B cell (primary cell): ENCODE measurements around the gene CDRT4. TPM values are rescaled to one million over a fixed set of nuclear protein-coding genes. Genes with fewer than 3 reads are reported as not detected.

ENCODE experiments used
- ATAC-seq: fragments of 200-7000 bp; cut with Tn5 transposase; one replicate; pipeline ENCODE4 v1.10.0; 2021; ENCODE audit warnings: low read depth, mild to moderate bottlenecking, moderate number of reproducible peaks, moderate library complexity
- CTCF ChIA-PET: fragments of 350-600 bp; sonication (Branson Sonifier 250); formaldehyde crosslinking; loops from one replicate; lab custom pipeline; 2021; ENCODE audit warnings: antibody characterized with exemption, inconsistent platforms; lab: Charles Lee
- POLR2A ChIA-PET: fragments of 350-600 bp; sonication (Branson Sonifier 250); formaldehyde crosslinking; loops from one replicate; lab custom pipeline; 2021; ENCODE audit warnings: antibody characterized with exemption; lab: Charles Lee
- DNase-seq: peaks from one replicate; pipeline ENCODE4 v3.0.0; 2013
- H2AFZ ChIP-seq: 2 replicates; pipeline ENCODE4 v1.6.1; 2012; ENCODE audit warnings: mild to moderate bottlenecking, low read depth, low read length; ENCODE audit not compliant: insufficient read depth, poor library complexity, severe bottlenecking
- H3K27ac ChIP-seq, 2 donors: 1 replicate in 1 of 2; 2 replicates in 1 of 2; pipeline ENCODE4 v1.5.1; 2012 to 2013; ENCODE audit warnings: low read length in 2 of 2, mild to moderate bottlenecking in 2 of 2, moderate library complexity in 1 of 2
- H3K27me3 ChIP-seq, 4 experiments: fragments of 200-600 bp in 1 of 4; sonication (generic) in 1 of 4; replicated peaks in 1 of 4; 1 replicate in 2 of 4; 2 replicates in 2 of 4; pipeline versions ENCODE4 v1.6.1 to v1.7.0; 2013 to 2016; ENCODE audit warnings: low read length in 3 of 4, mild to moderate bottlenecking in 2 of 4, mixed read lengths in 1 of 4, moderate library complexity in 1 of 4; ENCODE audit not compliant: insufficient read depth in 4 of 4, control insufficient read depth in 3 of 4; ENCODE audit errors: control extremely low read depth in 1 of 4
- H3K36me3 ChIP-seq, 2 experiments: replicated peaks in 1 of 2; 1 replicate in 1 of 2; 2 replicates in 1 of 2; pipeline versions ENCODE4 v1.6.1 to v1.7.1; 2013; ENCODE audit warnings: low read length in 1 of 2; ENCODE audit not compliant: insufficient read depth in 2 of 2, control insufficient read depth in 1 of 2; ENCODE audit errors: control extremely low read depth in 1 of 2, extremely low read depth in 1 of 2
- H3K4me1 ChIP-seq, 2 donors: fragments of 200-600 bp in 1 of 2; sonication (generic) in 1 of 2; 1 replicate in 1 of 2; 2 replicates in 1 of 2; pipeline versions ENCODE4 v1.5.1 to v1.6.1; 2013 to 2017; ENCODE audit warnings: low read length in 2 of 2; ENCODE audit not compliant: control insufficient read depth in 2 of 2, insufficient read depth in 2 of 2
- H3K4me2 ChIP-seq: replicated peaks from 2 replicates; pipeline ENCODE3; 2012; ENCODE audit warnings: mild to moderate bottlenecking, low read depth, low read length; ENCODE audit not compliant: poor library complexity, severe bottlenecking
- H3K4me3 ChIP-seq, 5 experiments: fragments of 200-600 bp in 1 of 5; sonication (generic) in 1 of 5; 1 replicate in 3 of 5; 2 replicates in 2 of 5; pipeline versions ENCODE4 v1.5.1 to v1.7.0; 2011 to 2016; ENCODE audit warnings: low read length in 4 of 5, mild to moderate bottlenecking in 4 of 5, low read depth in 2 of 5, control low read depth in 1 of 5, moderate library complexity in 1 of 5; ENCODE audit not compliant: insufficient read depth in 1 of 5; ENCODE audit errors: control extremely low read depth in 1 of 5, extremely low read depth in 1 of 5
- H3K79me2 ChIP-seq: fragments of 200-600 bp; sonication (generic); one replicate; pipeline ENCODE4 v1.6.0; 2016; ENCODE audit warnings: low read length; ENCODE audit not compliant: control insufficient read depth, insufficient read depth
- H3K9ac ChIP-seq: fragments of 200-600 bp; sonication (generic); 2 replicates; pipeline ENCODE4 v1.6.1; 2017; ENCODE audit warnings: mild to moderate bottlenecking, low read length, moderate library complexity
- H3K9me3 ChIP-seq, 3 donors: one replicate each; pipeline versions ENCODE4 v1.6.1 to v1.7.1; 2013; ENCODE audit warnings: low read length in 2 of 3; ENCODE audit not compliant: control insufficient read depth in 2 of 3, insufficient read depth in 1 of 3; ENCODE audit errors: control extremely low read depth in 1 of 3
- H4K20me1 ChIP-seq: 2 replicates; pipeline ENCODE4 v1.6.0; 2012; ENCODE audit warnings: mild to moderate bottlenecking, low read length; ENCODE audit not compliant: insufficient read depth, control insufficient read depth, poor library complexity, severe bottlenecking
- H3K27ac Mint-ChIP-seq: one replicate; pipeline ENCODE4 v1.8.0; 2021; ENCODE audit warnings: mixed read lengths
- H3K27me3 Mint-ChIP-seq: one replicate; pipeline ENCODE4 v1.8.0; 2021; ENCODE audit warnings: mixed read lengths
- H3K4me1 Mint-ChIP-seq: one replicate; pipeline ENCODE4 v1.8.0; 2021; ENCODE audit warnings: mixed read lengths
- H3K4me3 Mint-ChIP-seq: one replicate; pipeline ENCODE4 v1.8.0; 2021; ENCODE audit warnings: mixed read lengths
- H3K9me3 Mint-ChIP-seq: one replicate; pipeline ENCODE4 v1.8.0; 2022; ENCODE audit warnings: mixed read lengths; ENCODE audit not compliant: insufficient read depth
- EZH2 ChIP-seq: IDR thresholded peaks from 2 replicates; pipeline ENCODE4 v1.6.1; 2012; ENCODE audit warnings: borderline replicate concordance, low read depth, mild to moderate bottlenecking, moderate library complexity, low read length; ENCODE audit not compliant: insufficient read depth, poor library complexity, severe bottlenecking
- WGBS: methylation state at CpG from one replicate; pipeline ENCODE4 v1.1.5; 2013; ENCODE audit warnings: missing lambda C conversion rate; ENCODE audit not compliant: insufficient coverage; 5-methylcytosine and 5-hydroxymethylcytosine counted together
- intact Hi-C: fragments of 100-400 bp; cut with micrococcal nuclease; formaldehyde crosslinking; loops from one replicate; pipeline ENCODE4 v1.10.0; 2022
- polyA plus RNA-seq: library from polyadenylated mRNA; depleted of rRNA; stranded (reverse); fragments of >200 nt; gene quantifications from 2 replicates; pipeline ENCODE4 v1.2.3, GENCODE V29; 2012
- total RNA-seq, 2 donors: library from RNA; stranded (reverse); fragments of 120-200 nt in 1 of 2; gene quantifications; 1 replicate in 1 of 2; 2 replicates in 1 of 2; pipeline versions ENCODE4 v1.2.3 to v1.2.4, GENCODE V29; 2013 to 2022
- TF ChIP-seq, protein P1 (sequence below): fragments of 200-600 bp; IDR thresholded peaks from one replicate; pipeline ENCODE4 v1.8.0; 2022; ENCODE audit warnings: antibody characterized with exemption, mild to moderate bottlenecking

Gene CDRT4
- total and polyA plus RNA-seq, 2 donors (not counting 1 experiment from before 2014, with no cell fraction given) = 11.6 to 23.0 TPM

DNA sequence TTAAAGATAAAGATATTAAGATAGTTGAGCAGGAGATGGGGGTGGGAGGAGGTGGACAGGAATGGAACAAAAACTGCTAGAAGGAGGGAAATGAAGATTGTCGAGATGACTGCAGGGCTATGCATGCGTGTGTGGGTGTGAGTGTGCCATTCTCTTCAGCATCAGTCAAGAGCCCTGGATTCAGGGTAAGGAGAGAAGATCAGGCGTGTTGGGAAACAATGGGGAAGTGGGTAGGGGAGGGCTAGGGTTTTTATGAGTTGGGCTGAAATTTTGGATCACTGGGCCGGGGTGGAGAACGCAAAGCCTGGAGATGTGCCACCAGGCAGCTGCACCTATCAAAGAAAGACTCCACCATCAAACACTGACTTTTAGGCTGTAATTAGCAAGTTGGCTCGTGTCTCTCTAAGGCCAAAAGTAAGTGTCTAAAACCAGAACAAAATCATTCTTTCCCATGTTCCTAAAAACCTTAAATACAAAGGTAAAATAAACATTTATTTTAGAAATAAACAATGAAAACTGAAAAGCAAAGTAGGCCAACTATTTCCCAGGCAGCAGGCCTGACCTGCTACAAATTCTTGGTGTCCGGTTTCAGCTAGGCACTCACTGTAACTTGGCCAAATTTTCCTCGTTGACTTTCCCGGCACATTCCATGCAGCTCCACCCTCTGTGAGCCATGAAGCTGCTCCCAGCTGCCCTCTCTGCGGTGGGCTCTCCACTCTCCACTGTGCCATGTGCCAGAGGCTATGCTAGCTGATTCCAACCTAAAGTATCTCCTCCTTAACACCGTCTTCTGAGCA is 4.2 kb downstream of the CDRT4 start:
- Histone ChIP-seq H4K20me1 (no peaks in the 10 kb centered on the region), H3K9me3 (peaks cover 0 to 9% (median 0%) of the 10 kb centered on the region in 3 donors), H3K9ac (no peak overlapping the region), H3K79me2 (no peaks in the 10 kb centered on the region), H3K4me3 (no peak overlapping the region), H3K4me2 (no peak overlapping the region), H2AFZ (no peak overlapping the region), H3K27ac (no peak overlapping the region), H3K4me1 (no peaks in the 10 kb centered on the region), H3K36me3 (no peaks in the 10 kb centered on the region), H3K27me3 (no peaks in the 10 kb centered on the region)
- ATAC-seq (no peak), DNase-seq (no peak)
- no peaks in the 10 kb centered on the region for H3K9me3 Mint-ChIP-seq
- CTCF ChIA-PET = no interaction called here
- no peaks in the 10 kb centered on the region for H3K27me3 Mint-ChIP-seq
- H3K4me1 Mint-ChIP-seq = no peaks in the 10 kb centered on the region
- WGBS = 95% methylated on average over 7 of the region's 11 CpGs
- intact Hi-C loops = no loop called here
- no peak overlapping the region for H3K27ac Mint-ChIP-seq
- no peak overlapping the region for H3K4me3 Mint-ChIP-seq
- POLR2A ChIA-PET = no interaction called here
- TF ChIP-seq EZH2 = no peak
- TF ChIP-seq, protein P1, sequence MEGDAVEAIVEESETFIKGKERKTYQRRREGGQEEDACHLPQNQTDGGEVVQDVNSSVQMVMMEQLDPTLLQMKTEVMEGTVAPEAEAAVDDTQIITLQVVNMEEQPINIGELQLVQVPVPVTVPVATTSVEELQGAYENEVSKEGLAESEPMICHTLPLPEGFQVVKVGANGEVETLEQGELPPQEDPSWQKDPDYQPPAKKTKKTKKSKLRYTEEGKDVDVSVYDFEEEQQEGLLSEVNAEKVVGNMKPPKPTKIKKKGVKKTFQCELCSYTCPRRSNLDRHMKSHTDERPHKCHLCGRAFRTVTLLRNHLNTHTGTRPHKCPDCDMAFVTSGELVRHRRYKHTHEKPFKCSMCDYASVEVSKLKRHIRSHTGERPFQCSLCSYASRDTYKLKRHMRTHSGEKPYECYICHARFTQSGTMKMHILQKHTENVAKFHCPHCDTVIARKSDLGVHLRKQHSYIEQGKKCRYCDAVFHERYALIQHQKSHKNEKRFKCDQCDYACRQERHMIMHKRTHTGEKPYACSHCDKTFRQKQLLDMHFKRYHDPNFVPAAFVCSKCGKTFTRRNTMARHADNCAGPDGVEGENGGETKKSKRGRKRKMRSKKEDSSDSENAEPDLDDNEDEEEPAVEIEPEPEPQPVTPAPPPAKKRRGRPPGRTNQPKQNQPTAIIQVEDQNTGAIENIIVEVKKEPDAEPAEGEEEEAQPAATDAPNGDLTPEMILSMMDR = no peak

DNA sequence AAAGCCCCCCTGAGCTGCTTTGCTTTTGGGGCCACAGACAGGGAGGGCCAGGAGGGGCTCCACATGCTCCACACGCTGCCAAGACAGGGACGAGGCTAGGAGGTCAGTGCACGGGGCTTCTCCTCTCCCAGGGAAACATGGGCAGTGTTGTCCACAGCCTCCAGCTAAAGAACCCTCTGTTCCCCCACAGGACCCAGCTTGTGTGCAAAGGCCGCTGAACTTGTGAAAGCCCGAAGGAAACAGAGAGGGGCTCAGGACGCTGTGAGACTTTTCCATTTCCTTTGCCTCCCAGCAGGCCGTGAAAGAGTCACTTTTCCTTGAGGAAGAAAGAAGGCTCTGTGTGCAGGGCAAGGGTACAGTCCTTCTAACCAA is 9.7 kb downstream of the CDRT4 start:
- ATAC-seq (no peak), DNase-seq (no peak)
- H3K27me3 ChIP-seq = no peaks in the 10 kb centered on the region
- H3K27ac ChIP-seq = no peak overlapping the region
- H2AFZ ChIP-seq = no peak overlapping the region
- H3K27me3 Mint-ChIP-seq = no peaks in the 10 kb centered on the region
- no peaks in the 10 kb centered on the region for H3K79me2 ChIP-seq
- H3K27ac Mint-ChIP-seq = no peak overlapping the region
- no peaks in the 10 kb centered on the region for H3K4me1 ChIP-seq
- ChIA-PET POLR2A (no interaction called here), CTCF (no interaction called here)
- H3K4me3 Mint-ChIP-seq = no peak overlapping the region
- no peaks in the 10 kb centered on the region for H3K4me1 Mint-ChIP-seq
- peaks cover 0 to 9% (median 3%) of the 10 kb centered on the region in 3 donors for H3K9me3 ChIP-seq
- no peak overlapping the region for H3K4me2 ChIP-seq
- WGBS = 93% methylated on average over 4 of the region's 7 CpGs
- no peak overlapping the region for H3K9ac ChIP-seq
- intact Hi-C loops = no loop called here
- no peak for TF ChIP-seq EZH2
- TF ChIP-seq, protein P1 = no peak
- peaks cover 2% of the 10 kb centered on the region for H3K9me3 Mint-ChIP-seq
- H4K20me1 ChIP-seq = no peaks in the 10 kb centered on the region
- H3K36me3 ChIP-seq = no peaks in the 10 kb centered on the region
- no peak overlapping the region for H3K4me3 ChIP-seq
